H1 (cell line): ENCODE data around the gene RHEB. TPM values are rescaled to one million over a fixed set of nuclear protein-coding genes. Genes with fewer than 3 reads are reported as not detected.

ENCODE experiments used
- CTCF ChIA-PET: fragments of 300-600 bp; sonication (Branson Sonifier 250); formaldehyde crosslinking; loops from one replicate; lab custom pipeline; 2021; ENCODE audit not compliant: partially characterized antibody; lab: Charles Lee
- POLR2A ChIA-PET: fragments of 300-600 bp; sonication (Branson Sonifier 250); formaldehyde crosslinking; loops from one replicate; lab custom pipeline; 2021; ENCODE audit warnings: inconsistent platforms; ENCODE audit not compliant: partially characterized antibody; lab: Charles Lee
- DNase-seq, 2 experiments: peaks; one replicate each; pipeline versions ENCODE4 v3.0.0 to v3.0.0-alpha.2; 2010 to 2022; ENCODE audit warnings: low spot score in 2 of 2, low read depth in 1 of 2, mixed read lengths in 1 of 2
- FAIRE-seq: peaks from 2 replicates; lab custom pipeline; 2011; peaks lifted over from hg19 to GRCh38; lab: Jason Lieb, UNC
- H2AFZ ChIP-seq: 2 replicates; pipeline ENCODE4 v1.8.1; 2012; ENCODE audit warnings: low read length, inconsistent platforms
- H2AK5ac ChIP-seq: 2 replicates; pipeline ENCODE4 v1.6.1; 2013; ENCODE audit warnings: low read depth, low read length
- H2BK120ac ChIP-seq: replicated peaks from 2 replicates; pipeline ENCODE3; 2013; ENCODE audit warnings: low read depth, low read length, inconsistent platforms
- H2BK12ac ChIP-seq: 2 replicates; pipeline ENCODE4 v1.6.1; 2013; ENCODE audit warnings: low read depth, low read length
- H2BK15ac ChIP-seq: 2 replicates; pipeline ENCODE4 v1.6.1; 2013; ENCODE audit warnings: low read length
- H2BK20ac ChIP-seq: 2 replicates; pipeline ENCODE4 v1.6.1; 2013; ENCODE audit warnings: low read length
- H2BK5ac ChIP-seq: 2 replicates; pipeline ENCODE4 v1.6.1; 2013; ENCODE audit warnings: low read depth, low read length
- H3K14ac ChIP-seq: 2 replicates; pipeline ENCODE4 v1.6.1; 2013; ENCODE audit warnings: inconsistent platforms; ENCODE audit not compliant: insufficient read length
- H3K18ac ChIP-seq: 2 replicates; pipeline ENCODE4 v1.6.1; 2013; ENCODE audit warnings: low read length; ENCODE audit errors: extremely low read depth
- H3K23ac ChIP-seq: 2 replicates; pipeline ENCODE4 v1.6.1; 2013; ENCODE audit warnings: inconsistent platforms; ENCODE audit not compliant: insufficient read length
- H3K23me2 ChIP-seq: 2 replicates; pipeline ENCODE4 v1.6.1; 2013; ENCODE audit warnings: low read depth, low read length
- H3K27ac ChIP-seq: 2 replicates; pipeline ENCODE4 v1.6.1; 2011; ENCODE audit warnings: low read depth, low read length, inconsistent platforms
- H3K27me3 ChIP-seq, 4 experiments: replicated peaks in 1 of 4; 1 replicate in 1 of 4; 2 replicates in 3 of 4; pipeline versions ENCODE4 v1.6.1 to v1.8.1; 2011 to 2013; ENCODE audit warnings: low read length in 3 of 4, mild to moderate bottlenecking in 3 of 4, inconsistent platforms in 2 of 4, mixed read lengths in 2 of 4, moderate library complexity in 1 of 4; ENCODE audit not compliant: control insufficient read depth in 3 of 4, insufficient read depth in 3 of 4; ENCODE audit errors: extremely low read depth in 1 of 4
- H3K36me3 ChIP-seq, 4 experiments: 2 replicates each; pipeline versions ENCODE4 v1.6.1 to v1.8.1; 2011 to 2013; ENCODE audit warnings: mild to moderate bottlenecking in 4 of 4, low read length in 3 of 4, moderate library complexity in 2 of 4, control low read depth in 1 of 4, inconsistent platforms in 1 of 4; ENCODE audit not compliant: insufficient read depth in 4 of 4, control insufficient read depth in 2 of 4
- H3K4ac ChIP-seq: replicated peaks from 2 replicates; pipeline ENCODE3; 2013; ENCODE audit warnings: low read length, low read depth, mixed read lengths, inconsistent platforms; ENCODE audit not compliant: insufficient read length
- H3K4me1 ChIP-seq, 4 experiments: replicated peaks in 1 of 4; 1 replicate in 1 of 4; 2 replicates in 3 of 4; pipeline versions ENCODE4 v1.6.1 to v1.8.1; 2011 to 2013; ENCODE audit warnings: low read length in 3 of 4, inconsistent platforms in 2 of 4, mixed read lengths in 1 of 4; ENCODE audit not compliant: insufficient read depth in 4 of 4, control insufficient read depth in 3 of 4
- H3K4me2 ChIP-seq, 2 experiments: 2 replicates each; pipeline versions ENCODE4 v1.6.1 to v1.8.1; 2011 to 2013; ENCODE audit warnings: low read depth in 2 of 2, low read length in 2 of 2, control low read depth in 1 of 2, inconsistent platforms in 1 of 2, mild to moderate bottlenecking in 1 of 2; ENCODE audit not compliant: insufficient read depth in 1 of 2
- H3K4me3 ChIP-seq, 4 experiments: fragments of 200-600, 300-600 bp in 1 of 4; sonication (generic), shearing (Covaris generic), sonication (Bioruptor Twin) in 1 of 4; 2 replicates each; pipeline versions ENCODE4 v1.5.1 to v1.8.1; 2011 to 2016; ENCODE audit warnings: low read length in 4 of 4, low read depth in 3 of 4, control low read depth in 2 of 4, inconsistent platforms in 2 of 4, mild to moderate bottlenecking in 2 of 4, mixed read lengths in 1 of 4, moderate library complexity in 1 of 4; ENCODE audit not compliant: insufficient read depth in 2 of 4; ENCODE audit errors: extremely low read depth in 1 of 4
- H3K56ac ChIP-seq: replicated peaks from 2 replicates; pipeline ENCODE3; 2013; ENCODE audit warnings: low read depth, mild to moderate bottlenecking, mixed read lengths, low read length, inconsistent platforms; ENCODE audit not compliant: insufficient read length
- H3K79me1 ChIP-seq: 2 replicates; pipeline ENCODE4 v1.6.1; 2013; ENCODE audit warnings: low read depth, low read length, control low read depth
- H3K79me2 ChIP-seq, 2 experiments: 2 replicates each; pipeline versions ENCODE4 v1.6.1 to v1.8.1; 2012 to 2013; ENCODE audit warnings: low read length in 2 of 2, mild to moderate bottlenecking in 2 of 2, inconsistent platforms in 1 of 2; ENCODE audit not compliant: insufficient read depth in 2 of 2, control insufficient read depth in 1 of 2
- H3K9ac ChIP-seq, 4 experiments: replicated peaks in 1 of 4; 1 replicate in 1 of 4; 2 replicates in 3 of 4; pipeline versions ENCODE4 v1.6.1 to v1.8.1; 2011 to 2013; ENCODE audit warnings: low read depth in 3 of 4, low read length in 3 of 4, control low read depth in 2 of 4, mild to moderate bottlenecking in 2 of 4, moderate library complexity in 2 of 4, inconsistent platforms in 1 of 4; ENCODE audit errors: extremely low read depth in 1 of 4
- H3K9me3 ChIP-seq, 2 experiments: 2 replicates each; pipeline versions ENCODE4 v1.6.1 to v1.8.1; 2012 to 2013; ENCODE audit warnings: mild to moderate bottlenecking in 2 of 2, moderate library complexity in 2 of 2, control low read depth in 1 of 2, inconsistent platforms in 1 of 2, low read depth in 1 of 2, low read length in 1 of 2, mixed read lengths in 1 of 2; ENCODE audit not compliant: insufficient read depth in 2 of 2
- H4K20me1 ChIP-seq, 2 experiments: replicated peaks in 1 of 2; 2 replicates each; pipeline versions ENCODE3 to v1.8.1; 2011 to 2013; ENCODE audit warnings: inconsistent platforms in 2 of 2, low read length in 2 of 2, mild to moderate bottlenecking in 1 of 2; ENCODE audit not compliant: insufficient read depth in 2 of 2, control insufficient read depth in 1 of 2
- H4K5ac ChIP-seq: 2 replicates; pipeline ENCODE4 v1.6.1; 2013; ENCODE audit warnings: low read length, low read depth, mixed read lengths, inconsistent platforms; ENCODE audit not compliant: insufficient read length
- H4K8ac ChIP-seq: 2 replicates; pipeline ENCODE4 v1.8.0; 2013; ENCODE audit warnings: mild to moderate bottlenecking, moderate library complexity, low read length, inconsistent platforms; ENCODE audit not compliant: insufficient read depth; ENCODE audit errors: extremely low read depth
- H4K91ac ChIP-seq: replicated peaks from 2 replicates; pipeline ENCODE3; 2013; ENCODE audit warnings: low read length, mixed read lengths, inconsistent platforms; ENCODE audit not compliant: insufficient read length
- CBX8 ChIP-seq: fragments of 300-800, 300-1000 bp; sonication (generic); IDR thresholded peaks from 2 replicates; pipeline ENCODE4 v1.7.1; 2016; ENCODE audit warnings: low read depth, low read length, borderline replicate concordance
- EZH2 ChIP-seq: fragments of 200-600 bp; sonication (generic); IDR thresholded peaks from 2 replicates; pipeline ENCODE4 v1.7.1; 2012; ENCODE audit warnings: low read depth, mild to moderate bottlenecking, moderate library complexity, low read length, inconsistent platforms; ENCODE audit not compliant: severe bottlenecking
- HDAC6 ChIP-seq: IDR thresholded peaks from one replicate; pipeline ENCODE4 v1.7.1; 2012; ENCODE audit warnings: low read depth, mild to moderate bottlenecking, inconsistent platforms, low read length, moderate library complexity
- JUND ChIP-seq: IDR thresholded peaks from 2 replicates; pipeline ENCODE4 v1.6.1; 2011; ENCODE audit warnings: mild to moderate bottlenecking, improper control_type of control experiment, low read length
- POLR2A ChIP-seq, 2 experiments: IDR thresholded peaks; 1 replicate in 1 of 2; 2 replicates in 1 of 2; pipeline ENCODE4 v1.6.1; 2011; ENCODE audit warnings: low read depth in 2 of 2, low read length in 2 of 2, mild to moderate bottlenecking in 2 of 2; ENCODE audit errors: control extremely low read depth in 1 of 2
- SIRT6 ChIP-seq: IDR thresholded peaks from one replicate; pipeline ENCODE4 v1.7.1; 2012; ENCODE audit warnings: low read length, inconsistent platforms
- SIX5 ChIP-seq: IDR thresholded peaks from 2 replicates; pipeline ENCODE4 v1.6.1; 2011; ENCODE audit warnings: mild to moderate bottlenecking, low read depth, low read length
- SP1 ChIP-seq: IDR thresholded peaks from 2 replicates; pipeline ENCODE4 v1.6.1; 2011; ENCODE audit warnings: low read depth, low read length
- SP4 ChIP-seq: IDR thresholded peaks from 2 replicates; pipeline ENCODE4 v1.6.1; 2012; ENCODE audit warnings: low read length, inconsistent platforms
- SRF ChIP-seq: IDR thresholded peaks from 2 replicates; pipeline ENCODE4 v1.6.1; 2011; ENCODE audit warnings: mild to moderate bottlenecking, low read depth, low read length, moderate library complexity
- TBP ChIP-seq: IDR thresholded peaks from 2 replicates; pipeline ENCODE4 v1.6.1; 2011; ENCODE audit warnings: low read depth, low read length, improper control_type of control experiment
- ZNF274 ChIP-seq: IDR thresholded peaks from 2 replicates; pipeline ENCODE4 v1.7.0; 2012; ENCODE audit warnings: low read length, borderline replicate concordance; ENCODE audit errors: extremely low read depth
- WGBS, 2 experiments: shearing (Covaris generic) in 1 of 2; methylation state at CpG; one replicate each; pipeline versions ENCODE4 v1.1.6 to v1.1.7; 2013 to 2015; ENCODE audit warnings: low lambda C conversion rate in 2 of 2, mixed read lengths in 2 of 2, inconsistent platforms in 1 of 2, low coverage in 1 of 2, missing lambda C conversion rate in 1 of 2; ENCODE audit not compliant: insufficient replicate concordance in 2 of 2, insufficient coverage in 1 of 2, insufficient read length in 1 of 2; ENCODE audit errors: extremely low coverage in 1 of 2, missing lambda C conversion rate in 1 of 2; 5-methylcytosine and 5-hydroxymethylcytosine counted together
- polyA plus RNA-seq, 7 experiments: library from polyadenylated mRNA; depleted of rRNA in 3 of 7; stranded (reverse) in 5 of 7; unstranded in 2 of 7; fragments of >200 nt in 5 of 7; fragments of 200-250 nt in 2 of 7; gene quantifications; 1 replicate in 5 of 7; 2 replicates in 1 of 7; 4 replicates in 1 of 7; pipeline versions ENCODE4 v1.2.1 to v1.2.3, GENCODE V29; 2011 to 2013; ENCODE audit warnings: missing spikeins in 2 of 7, mixed read lengths in 2 of 7
- total RNA-seq: library from RNA; stranded (reverse); fragmentation: NEBNext Ultra II Directional; extraction: Animal tissue kit (Norgen Biotek cat#: 25700); gene quantifications from 2 replicates; pipeline ENCODE4 v1.2.1, GENCODE V29; 2021
- TF ChIP-seq, protein P1 (sequence below): IDR thresholded peaks from 2 replicates; pipeline ENCODE4 v1.6.1; 2011; ENCODE audit warnings: low read length, improper control_type of control experiment

RHEB gene
- total and polyA plus RNA-seq, 2 of the 8 experiments (the other 6 are each of a cell fraction or from before 2014, with no cell fraction given), result 60.8 to 132 TPM

GRCh38 chr7:151423226-151423625 lies 96.5 kb downstream of the RHEB start:
- Histone ChIP-seq H3K23me2 (no peaks in the 10 kb centered on the region), H3K27me3 (no peaks in the 10 kb centered on the region), H3K56ac (no peak overlapping the region), H2AFZ (no peak overlapping the region), H3K4me2 (no peak overlapping the region), H2BK20ac (no peak overlapping the region), H3K4me3 (no peak overlapping the region), H3K9me3 (peaks cover 5 to 7% of the 10 kb centered on the region in 2 experiments; a peak in 2 of 4 replicates), H4K91ac (no peak overlapping the region), H2BK5ac (no peak overlapping the region), H3K9ac (no peak overlapping the region), H3K14ac (no peak overlapping the region), H3K79me2 (no peaks in the 10 kb centered on the region), H3K23ac (no peak overlapping the region), H3K4ac (no peak overlapping the region), H3K79me1 (no peaks in the 10 kb centered on the region), H2BK12ac (no peak overlapping the region), H4K20me1 (no peaks in the 10 kb centered on the region), H4K5ac (no peak overlapping the region), H3K18ac (no peak overlapping the region), H3K4me1 (peaks cover 0 to 3% (median under 1%) of the 10 kb centered on the region in 4 experiments; a peak in 2 of 7 replicates), H3K36me3 (no peaks in the 10 kb centered on the region), H3K27ac (no peak overlapping the region), H2BK15ac (no peak overlapping the region), H2BK120ac (no peak overlapping the region), H2AK5ac (no peak overlapping the region), H4K8ac (no peak overlapping the region)
- ChIA-PET POLR2A (interaction anchor here (1.2 kb wide), 1 partner anchor 12 kb away, joined by 4 read pairs; no protein-coding TSS in a partner anchor), CTCF (interaction anchor here (0.6 to 2.2 kb wide), 5 partner anchors 12 to 154 kb away, joined by 3 to 9 read pairs (median 3); partner anchors contain the start of gene CRYGN)
- FAIRE-seq (no peak), DNase-seq (no peak)
- 92% methylated on average over 7 of the region's 7 CpGs; no CpG with 5 or more reads in 1 of the 2 experiments for whole genome bisulfite sequencing, 2 experiments
- TF ChIP-seq SIX5, result no peak
- no peak for TF ChIP-seq HDAC6
- no peak for TF ChIP-seq EZH2
- no peak for TF ChIP-seq JUND
- no peak for TF ChIP-seq CBX8
- no peak for TF ChIP-seq SRF
- TF ChIP-seq SIRT6, result no peak
- TF ChIP-seq, protein P1, sequence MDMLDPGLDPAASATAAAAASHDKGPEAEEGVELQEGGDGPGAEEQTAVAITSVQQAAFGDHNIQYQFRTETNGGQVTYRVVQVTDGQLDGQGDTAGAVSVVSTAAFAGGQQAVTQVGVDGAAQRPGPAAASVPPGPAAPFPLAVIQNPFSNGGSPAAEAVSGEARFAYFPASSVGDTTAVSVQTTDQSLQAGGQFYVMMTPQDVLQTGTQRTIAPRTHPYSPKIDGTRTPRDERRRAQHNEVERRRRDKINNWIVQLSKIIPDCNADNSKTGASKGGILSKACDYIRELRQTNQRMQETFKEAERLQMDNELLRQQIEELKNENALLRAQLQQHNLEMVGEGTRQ, result no peak
- TF ChIP-seq TBP, result no peak
- TF ChIP-seq ZNF274, result no peak
- TF ChIP-seq SP1, result no peak
- no peak for TF ChIP-seq POLR2A (IDR thresholded peaks at IDR 0.05; ENCODE audit: control extremely low read depth in 1 of 2, low read depth in 2 of 2, low read length in 2 of 2)
- TF ChIP-seq SP4, result no peak
